KOPT-K1 (cell line): ENCODE data around the gene MSI2.

ENCODE experiments used
- H3K27ac ChIP-seq: fragments of 200-600 bp; sonication (generic); 2 replicates; pipeline ENCODE4 v1.5.1; 2016; ENCODE audit warnings: antibody characterized with exemption, mild to moderate bottlenecking, low read depth, low read length; ENCODE audit not compliant: poor library complexity, severe bottlenecking
- H3K36me3 ChIP-seq: fragments of 200-600 bp; sonication (generic); 2 replicates; pipeline ENCODE4 v1.5.1; 2017; ENCODE audit warnings: antibody characterized with exemption, mild to moderate bottlenecking, low read length, moderate library complexity; ENCODE audit not compliant: insufficient read depth
- H3K9me3 ChIP-seq: fragments of 200-600 bp; sonication (generic); 2 replicates; pipeline ENCODE4 v1.5.1; 2017; ENCODE audit warnings: antibody characterized with exemption, low read length, mild to moderate bottlenecking; ENCODE audit not compliant: insufficient read depth, poor library complexity, severe bottlenecking

MSI2 gene

GRCh38 chr17:57518587-57519581 lies 262.6 kb downstream of the MSI2 start:
- no peaks in the 10 kb centered on the region for H3K9me3 ChIP-seq
- peak overlapping the region; percentile 58 for H3K27ac ChIP-seq
- H3K36me3 ChIP-seq, result peaks cover 83% of the 10 kb centered on the region

GRCh38 chr17:57519800-57520199 lies 263.5 kb downstream of the MSI2 start:
- Histone ChIP-seq H3K27ac (peak overlapping the region; percentile 58), H3K36me3 (peaks cover 82% of the 10 kb centered on the region), H3K9me3 (no peaks in the 10 kb centered on the region)

- H3K36me3 ChIP-seq, result peaks cover 76% of the 10 kb centered on the region
- no peaks in the 10 kb centered on the region for H3K9me3 ChIP-seq
- peak overlapping the region; percentile 78 for H3K27ac ChIP-seq
Measured at GRCh38 chr17:57521606-57522005, 265.3 kb downstream of the MSI2 start.

- H3K36me3 ChIP-seq, result peaks cover 69% of the 10 kb centered on the region
- peak overlapping the region; percentile 78 for H3K27ac ChIP-seq
- no peaks in the 10 kb centered on the region for H3K9me3 ChIP-seq
Measured at GRCh38 chr17:57522042-57523005, 266.0 kb downstream of the MSI2 start.

- H3K27ac ChIP-seq, result peak overlapping the region; percentile 78
- no peaks in the 10 kb centered on the region for H3K9me3 ChIP-seq
- peaks cover 52% of the 10 kb centered on the region for H3K36me3 ChIP-seq
Measured at GRCh38 chr17:57523926-57524632, 267.8 kb downstream of the MSI2 start.

- Histone ChIP-seq H3K9me3 (no peaks in the 10 kb centered on the region), H3K36me3 (peaks cover 55% of the 10 kb centered on the region), H3K27ac (peak overlapping the region; percentile 78)
Measured at GRCh38 chr17:57524839-57525568, 268.7 kb downstream of the MSI2 start.

GRCh38 chr17:57527221-57528057 lies 271.1 kb downstream of the MSI2 start:
- Histone ChIP-seq H3K27ac (peak overlapping the region; percentile 78), H3K9me3 (no peaks in the 10 kb centered on the region), H3K36me3 (peaks cover 61% of the 10 kb centered on the region)

GRCh38 chr17:57528058-57528451 lies 271.7 kb downstream of the MSI2 start:
- peak overlapping the region; percentile 78 for H3K27ac ChIP-seq
- H3K9me3 ChIP-seq, result no peaks in the 10 kb centered on the region
- peaks cover 61% of the 10 kb centered on the region for H3K36me3 ChIP-seq

GRCh38 chr17:57530026-57530425 lies 273.7 kb downstream of the MSI2 start:
- H3K36me3 ChIP-seq, result peaks cover 68% of the 10 kb centered on the region
- peak overlapping the region; percentile 78 for H3K27ac ChIP-seq
- no peaks in the 10 kb centered on the region for H3K9me3 ChIP-seq

- peaks cover 68% of the 10 kb centered on the region for H3K36me3 ChIP-seq
- peak overlapping the region; percentile 78 for H3K27ac ChIP-seq
- no peaks in the 10 kb centered on the region for H3K9me3 ChIP-seq
Measured at GRCh38 chr17:57530508-57530907, 274.2 kb downstream of the MSI2 start.

GRCh38 chr17:57531078-57531477 lies 274.8 kb downstream of the MSI2 start:
- peak overlapping the region; percentile 78 for H3K27ac ChIP-seq
- peaks cover 63% of the 10 kb centered on the region for H3K36me3 ChIP-seq
- H3K9me3 ChIP-seq, result no peaks in the 10 kb centered on the region

- Histone ChIP-seq H3K36me3 (peaks cover 62% of the 10 kb centered on the region), H3K27ac (peak overlapping the region; percentile 78), H3K9me3 (no peaks in the 10 kb centered on the region)
Measured at GRCh38 chr17:57531648-57532504, 275.6 kb downstream of the MSI2 start.

- H3K9me3 ChIP-seq, result no peaks in the 10 kb centered on the region
- H3K27ac ChIP-seq, result peak overlapping the region; percentile 78
- peaks cover 62% of the 10 kb centered on the region for H3K36me3 ChIP-seq
Measured at GRCh38 chr17:57532556-57532955, 276.2 kb downstream of the MSI2 start.
